GM21360 (cell line): ENCODE measurements around the gene TRIM10.
"Not testable (repeated sequence)": the region's sequence is repeated elsewhere in the genome, so short reads cannot be mapped to it uniquely, and the experiment has no call there.

Experiments used
- ATAC-seq: cut with Tn5 transposase; IDR thresholded peaks from one replicate; pipeline ENCODE4 v1.9.1; 2021; ENCODE audit warnings: mild to moderate bottlenecking, moderate library complexity; ENCODE audit not compliant: unreplicated experiment

Gene TRIM10

GRCh38 chr6:30130887-30131862, 29.8 kb downstream of the TRIM10 start:
- ATAC-seq = peak; percentile 74

- no peak for ATAC-seq
These were observed 30.8 kb downstream of the TRIM10 start for GRCh38 chr6:30130179-30130679.

GRCh38 chr6:30129265-30130178, 31.5 kb downstream of the TRIM10 start:
- ATAC-seq = no peak

DNA sequence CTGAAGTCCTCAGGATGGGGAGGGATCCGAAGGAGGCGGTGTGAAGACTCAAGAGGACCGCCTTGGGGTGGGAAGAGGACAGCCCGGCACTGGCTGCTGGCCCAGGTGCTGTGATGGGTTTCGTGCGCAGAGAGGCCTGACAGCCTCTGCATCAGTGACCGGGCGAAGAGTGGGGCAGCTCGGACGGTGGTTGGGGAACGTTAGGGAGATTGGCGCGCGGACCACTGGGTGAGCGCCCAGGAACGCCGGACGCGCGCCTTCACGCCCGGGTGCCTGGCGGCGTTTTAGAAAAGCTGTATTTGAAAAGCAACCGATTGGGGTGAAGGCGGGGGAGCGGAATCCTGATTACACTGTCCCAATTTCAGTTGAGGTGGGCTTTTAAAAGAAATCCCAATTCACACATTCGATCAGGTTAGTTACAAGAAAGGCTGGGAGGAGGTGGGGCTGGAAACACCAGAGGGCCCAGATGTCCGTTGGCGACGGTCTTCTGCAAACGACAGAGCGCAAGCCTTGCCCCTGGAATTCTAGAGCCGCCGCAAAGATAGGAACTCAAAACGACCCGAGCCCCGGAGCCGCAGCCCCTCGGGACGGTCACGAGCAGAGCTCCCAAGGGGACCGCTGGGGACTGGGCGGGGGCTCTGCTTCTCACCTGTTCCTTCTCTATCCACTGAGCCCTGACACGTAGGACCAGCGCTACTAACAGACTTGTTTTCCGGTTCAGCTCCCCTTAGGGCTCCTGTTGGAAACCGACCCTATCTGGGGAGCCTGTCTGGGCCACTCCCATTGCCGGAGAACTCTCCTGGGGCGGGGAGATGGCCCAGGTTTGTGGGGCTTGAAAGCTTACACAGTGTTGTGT, 33.5 kb downstream of the TRIM10 start:
- no peak for ATAC-seq

DNA sequence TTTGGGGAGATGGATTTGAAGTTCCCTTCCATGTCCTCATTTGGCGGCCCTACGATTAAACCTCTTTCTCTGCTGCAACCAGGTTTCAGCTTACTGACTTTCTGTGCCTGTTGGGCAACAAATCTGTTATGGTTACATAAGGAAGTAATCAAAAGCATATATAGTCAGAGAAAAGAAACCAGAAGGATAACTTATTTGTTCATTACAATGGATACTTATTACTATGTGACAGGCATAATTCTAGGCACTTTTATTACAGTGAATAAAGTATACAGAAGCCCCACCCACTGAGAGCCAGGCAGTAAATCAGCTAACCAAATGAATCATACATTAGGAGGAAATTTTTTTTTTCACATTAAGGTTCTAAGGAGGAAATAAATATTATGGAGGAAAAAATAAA, 38.5 kb downstream of the TRIM10 start:
- no peak for ATAC-seq

DNA sequence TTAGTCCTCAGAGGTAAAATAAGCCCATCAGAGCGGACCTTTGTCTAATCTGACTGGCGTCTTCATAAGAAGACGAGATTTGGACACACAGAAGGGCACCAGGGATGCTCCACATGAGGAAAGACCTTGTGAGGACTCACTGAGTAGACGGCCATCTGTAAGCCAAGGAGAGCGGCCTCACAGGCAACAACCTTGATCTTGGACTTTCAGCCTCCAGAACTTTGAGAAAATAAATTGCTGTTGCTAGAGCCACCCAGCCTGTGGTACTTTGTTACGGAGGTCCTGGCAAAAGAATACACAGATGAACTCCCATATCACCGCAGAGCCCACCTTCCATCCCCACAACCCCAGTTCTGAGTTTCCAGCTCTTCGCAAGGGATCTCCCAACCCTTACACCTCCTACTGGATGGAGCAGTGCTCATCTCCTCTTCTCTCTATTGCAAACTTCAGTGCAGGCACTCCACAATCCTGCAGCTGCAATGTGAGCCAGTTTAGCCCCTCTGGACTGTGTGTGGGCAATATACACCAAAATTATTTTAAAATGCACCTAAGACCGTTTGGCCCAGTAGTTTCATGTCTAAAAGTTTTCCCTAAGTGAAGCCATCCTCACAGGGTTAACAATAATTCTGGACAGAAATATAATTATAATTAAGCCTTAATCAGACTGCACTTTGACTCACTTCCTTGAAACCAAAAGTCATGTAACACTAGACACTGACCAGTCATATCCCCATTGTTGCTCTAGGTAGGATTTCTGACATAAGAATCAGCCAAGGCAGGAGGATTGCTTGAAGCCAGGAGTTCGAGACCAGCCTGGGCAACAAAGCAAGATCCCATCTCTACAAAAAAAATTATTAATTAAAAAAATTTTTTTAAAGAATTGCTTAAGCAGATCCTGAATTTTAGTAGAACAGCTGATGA, 39.3 kb downstream of the TRIM10 start:
- no peak for ATAC-seq

GRCh38 chr6:30118691-30119090, 42.3 kb downstream of the TRIM10 start:
- ATAC-seq = not testable (repeated sequence)

GRCh38 chr6:30116724-30117123, 44.3 kb downstream of the TRIM10 start:
- no peak for ATAC-seq

DNA sequence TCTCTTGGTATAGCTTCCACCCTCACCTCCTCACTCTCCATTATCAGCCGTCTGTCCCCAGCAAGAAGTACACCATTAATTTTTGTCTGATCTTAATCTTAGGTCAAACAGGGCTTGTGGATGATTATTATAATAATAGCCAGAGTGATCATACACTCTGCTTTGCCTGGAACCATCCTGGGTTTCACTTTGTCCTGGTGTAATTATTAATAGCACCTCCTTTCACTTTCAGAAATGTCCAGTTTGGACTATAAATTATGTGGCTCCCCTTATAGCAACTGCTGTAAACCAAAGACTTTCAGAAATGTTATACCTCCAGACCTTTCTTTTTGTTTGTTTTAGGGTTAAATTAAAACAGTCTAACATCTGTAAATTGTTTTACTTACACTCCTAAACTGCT, 47.2 kb downstream of the TRIM10 start:
- no peak for ATAC-seq

DNA sequence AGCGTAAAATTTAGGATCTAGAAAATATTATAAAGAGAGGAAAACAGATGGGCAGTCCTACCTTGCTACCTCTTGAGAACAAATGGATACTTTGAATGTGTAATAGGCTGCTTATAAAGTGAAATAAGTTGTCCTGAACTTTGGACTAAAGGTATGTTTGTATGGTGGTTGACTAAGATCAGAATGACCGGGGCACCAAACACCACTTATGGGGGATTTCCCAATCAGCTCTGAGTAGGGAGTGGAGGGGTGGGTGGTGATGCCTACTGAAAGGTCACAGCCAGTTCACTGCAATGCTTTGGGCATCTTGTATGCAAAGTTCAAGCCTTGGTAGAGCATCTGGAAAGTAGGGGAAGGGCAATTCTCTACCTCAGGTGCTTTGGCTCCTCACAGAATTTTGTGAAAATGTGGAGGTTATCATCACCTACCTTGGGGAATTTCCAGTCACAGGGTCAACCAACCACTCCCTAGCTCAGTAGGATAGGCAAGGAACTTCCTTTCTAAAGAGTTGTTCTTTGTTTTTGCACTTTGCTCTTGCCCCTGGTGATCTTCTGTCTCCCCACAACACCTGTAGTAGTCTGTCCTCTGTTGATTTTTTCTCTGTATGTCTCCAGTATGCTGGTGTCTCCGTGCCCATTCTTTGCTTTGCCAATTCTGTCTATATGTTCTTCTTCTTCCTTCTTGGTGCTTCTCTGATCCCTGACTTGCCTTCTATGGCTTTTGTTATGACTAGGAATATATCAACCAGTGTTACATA, 47.8 kb downstream of the TRIM10 start, which contains the start of gene TRIM31:
Gene TRIM31 (minus strand): TSS at position 88 of the 757 bp plus-strand sequence. CDS start 285 bp downstream, outside the sequence.
- no peak for ATAC-seq

DNA sequence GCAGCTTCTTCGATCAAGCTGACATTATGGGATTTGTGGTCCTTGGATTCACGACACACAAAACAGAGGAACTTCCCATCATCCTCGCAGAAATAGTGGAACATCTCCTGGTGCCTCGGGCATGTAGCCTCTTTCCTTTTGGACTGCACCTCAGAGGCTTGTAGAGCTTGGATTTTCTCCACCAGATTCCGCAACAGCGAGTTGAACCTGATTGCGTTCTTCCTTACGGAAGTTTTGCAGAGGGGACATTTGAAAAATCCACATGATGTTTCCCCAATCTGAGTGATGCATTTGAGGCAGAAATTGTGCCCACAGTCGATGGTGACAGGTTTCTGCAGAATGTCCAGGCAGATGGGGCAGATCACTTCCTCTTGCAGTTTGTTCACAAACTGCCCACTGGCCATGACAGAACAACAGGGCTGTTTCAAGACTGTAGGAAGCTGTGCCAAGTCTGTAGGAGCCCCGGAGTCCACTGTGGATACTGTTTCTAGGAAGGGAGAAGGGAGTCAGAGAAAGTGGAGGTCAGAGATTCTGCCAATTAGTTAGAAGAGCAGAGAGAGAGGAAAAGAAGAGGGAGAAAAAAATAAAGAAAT, 48.5 kb downstream of the TRIM10 start:
- no peak for ATAC-seq

DNA sequence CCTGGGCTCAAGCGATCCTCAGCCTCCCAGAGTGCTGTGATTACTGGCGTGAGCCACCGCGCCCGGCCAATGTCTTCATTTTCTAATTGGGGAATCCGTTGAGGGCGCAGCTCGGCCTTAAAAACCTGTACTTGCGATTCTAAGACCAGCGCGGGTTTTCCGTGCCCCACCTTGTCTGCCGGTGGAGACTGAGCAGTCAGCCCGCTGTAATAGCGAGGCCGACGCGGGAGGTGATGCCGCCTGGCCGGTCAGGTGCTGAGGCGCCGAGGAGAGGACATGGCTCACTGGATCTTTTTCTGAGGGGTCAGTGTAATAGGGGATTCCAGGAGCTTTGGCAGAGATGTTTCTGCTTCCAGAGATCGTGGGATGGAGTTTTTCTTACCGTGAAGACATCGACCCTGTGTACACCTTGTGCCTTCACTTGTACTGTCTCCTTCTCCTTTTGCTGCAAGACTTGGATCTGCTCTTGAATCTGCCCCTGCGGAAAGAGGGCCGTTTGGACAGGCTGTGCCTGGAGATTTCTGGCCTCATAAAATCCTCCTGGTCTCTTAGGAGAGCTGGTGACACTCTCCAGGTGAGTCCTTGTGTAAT, 49.6 kb downstream of the TRIM10 start:
- no peak for ATAC-seq

GRCh38 chr6:30104661-30105060, 56.4 kb downstream of the TRIM10 start:
- ATAC-seq = no peak

- no peak for ATAC-seq
These were observed 57.2 kb downstream of the TRIM10 start for GRCh38 chr6:30103872-30104179.

DNA sequence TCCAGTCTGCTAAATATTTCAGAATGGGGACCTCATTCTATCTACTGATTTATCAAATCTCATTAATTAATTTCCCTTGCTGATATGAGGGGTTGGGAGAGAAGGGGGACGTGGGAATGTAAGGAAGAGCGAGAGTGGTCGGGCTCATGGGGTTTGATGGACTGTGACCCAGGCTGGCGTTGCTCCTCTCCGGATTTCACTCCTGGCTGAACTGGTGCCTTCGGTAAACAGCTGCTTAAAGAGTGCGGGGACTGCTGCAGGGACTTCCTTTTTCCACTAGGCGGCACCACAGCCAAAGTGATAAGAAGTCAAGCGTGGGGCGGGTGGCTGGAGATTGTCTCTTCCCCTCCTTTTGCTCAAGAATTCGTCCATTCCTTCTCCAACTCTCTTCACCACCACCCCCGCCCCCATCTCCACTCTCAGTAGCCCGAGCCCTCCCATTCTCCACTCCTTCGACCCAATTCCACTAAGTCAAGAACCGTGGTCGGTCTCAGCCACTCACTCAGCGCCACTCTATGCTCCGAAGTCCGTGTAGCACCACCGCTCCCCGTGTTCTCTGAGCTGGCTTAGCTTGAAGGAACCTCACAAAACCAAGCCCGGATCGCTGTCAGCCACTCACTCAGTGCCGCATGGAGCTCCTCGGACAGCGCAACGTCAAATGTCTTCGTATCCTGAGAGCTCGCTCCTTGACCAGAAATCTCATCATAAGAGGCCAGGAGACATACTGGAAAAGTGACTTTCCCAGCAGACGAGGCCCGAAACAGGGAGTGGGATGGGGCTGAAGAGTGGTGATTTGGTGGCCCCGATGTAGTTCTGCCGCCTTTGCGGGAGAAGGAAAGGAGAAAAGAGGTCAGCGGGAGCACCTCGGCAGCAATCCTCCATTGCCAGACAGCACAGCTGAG, 57.8 kb downstream of the TRIM10 start:
- peak; percentile 57 for ATAC-seq

GRCh38 chr6:30102414-30102969, 58.5 kb downstream of the TRIM10 start:
- ATAC-seq = no peak
